ENCODE measurements around the gene CSNK2A2.

DNA sequence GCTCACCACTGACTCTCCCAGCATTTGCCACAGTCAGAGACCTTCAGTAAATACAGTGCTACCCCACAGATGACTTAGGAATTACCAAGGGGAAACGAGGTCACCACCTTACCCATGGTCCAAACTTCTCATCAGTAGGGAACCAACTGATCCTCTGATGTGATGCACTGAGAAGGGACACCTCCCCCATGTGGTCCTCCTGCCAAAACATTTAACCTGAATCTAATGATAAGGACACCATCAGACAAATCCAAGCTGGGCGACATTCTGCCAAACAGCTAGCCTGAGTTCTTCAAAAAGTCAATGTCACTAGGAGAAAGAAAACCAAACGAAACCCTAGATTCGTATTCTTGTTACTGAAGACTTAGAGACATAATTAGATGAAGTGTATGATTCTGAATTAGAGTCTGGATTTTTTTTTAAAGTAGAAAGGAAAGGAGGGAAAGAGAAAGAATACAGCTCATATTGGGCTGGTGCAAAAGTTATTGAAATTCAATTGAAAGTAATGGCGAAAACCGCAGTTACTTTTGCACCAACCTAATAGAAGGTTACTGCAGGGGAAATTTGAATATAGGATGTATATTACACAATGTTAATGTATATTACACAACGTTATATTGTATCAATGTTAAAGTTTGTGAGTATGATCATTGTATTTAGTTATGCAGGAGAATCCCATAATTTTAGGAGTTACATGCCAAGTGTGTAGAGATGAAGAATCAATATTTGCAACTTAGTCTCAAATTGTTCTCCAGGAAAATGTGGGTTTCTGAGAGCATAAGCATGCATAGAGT, 2.3 kb upstream of the CSNK2A2 start:
- TF ChIP-seq, protein P1, sequence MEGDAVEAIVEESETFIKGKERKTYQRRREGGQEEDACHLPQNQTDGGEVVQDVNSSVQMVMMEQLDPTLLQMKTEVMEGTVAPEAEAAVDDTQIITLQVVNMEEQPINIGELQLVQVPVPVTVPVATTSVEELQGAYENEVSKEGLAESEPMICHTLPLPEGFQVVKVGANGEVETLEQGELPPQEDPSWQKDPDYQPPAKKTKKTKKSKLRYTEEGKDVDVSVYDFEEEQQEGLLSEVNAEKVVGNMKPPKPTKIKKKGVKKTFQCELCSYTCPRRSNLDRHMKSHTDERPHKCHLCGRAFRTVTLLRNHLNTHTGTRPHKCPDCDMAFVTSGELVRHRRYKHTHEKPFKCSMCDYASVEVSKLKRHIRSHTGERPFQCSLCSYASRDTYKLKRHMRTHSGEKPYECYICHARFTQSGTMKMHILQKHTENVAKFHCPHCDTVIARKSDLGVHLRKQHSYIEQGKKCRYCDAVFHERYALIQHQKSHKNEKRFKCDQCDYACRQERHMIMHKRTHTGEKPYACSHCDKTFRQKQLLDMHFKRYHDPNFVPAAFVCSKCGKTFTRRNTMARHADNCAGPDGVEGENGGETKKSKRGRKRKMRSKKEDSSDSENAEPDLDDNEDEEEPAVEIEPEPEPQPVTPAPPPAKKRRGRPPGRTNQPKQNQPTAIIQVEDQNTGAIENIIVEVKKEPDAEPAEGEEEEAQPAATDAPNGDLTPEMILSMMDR (conservative IDR thresholded peaks at IDR 0.05; ENCODE audit: low read depth in 2 of 2), result no peak
- TF ChIP-seq POLR2AphosphoS5 (IDR thresholded peaks at IDR 0.05; ENCODE audit: low read depth), result no peak
- TF ChIP-seq, protein P2, sequence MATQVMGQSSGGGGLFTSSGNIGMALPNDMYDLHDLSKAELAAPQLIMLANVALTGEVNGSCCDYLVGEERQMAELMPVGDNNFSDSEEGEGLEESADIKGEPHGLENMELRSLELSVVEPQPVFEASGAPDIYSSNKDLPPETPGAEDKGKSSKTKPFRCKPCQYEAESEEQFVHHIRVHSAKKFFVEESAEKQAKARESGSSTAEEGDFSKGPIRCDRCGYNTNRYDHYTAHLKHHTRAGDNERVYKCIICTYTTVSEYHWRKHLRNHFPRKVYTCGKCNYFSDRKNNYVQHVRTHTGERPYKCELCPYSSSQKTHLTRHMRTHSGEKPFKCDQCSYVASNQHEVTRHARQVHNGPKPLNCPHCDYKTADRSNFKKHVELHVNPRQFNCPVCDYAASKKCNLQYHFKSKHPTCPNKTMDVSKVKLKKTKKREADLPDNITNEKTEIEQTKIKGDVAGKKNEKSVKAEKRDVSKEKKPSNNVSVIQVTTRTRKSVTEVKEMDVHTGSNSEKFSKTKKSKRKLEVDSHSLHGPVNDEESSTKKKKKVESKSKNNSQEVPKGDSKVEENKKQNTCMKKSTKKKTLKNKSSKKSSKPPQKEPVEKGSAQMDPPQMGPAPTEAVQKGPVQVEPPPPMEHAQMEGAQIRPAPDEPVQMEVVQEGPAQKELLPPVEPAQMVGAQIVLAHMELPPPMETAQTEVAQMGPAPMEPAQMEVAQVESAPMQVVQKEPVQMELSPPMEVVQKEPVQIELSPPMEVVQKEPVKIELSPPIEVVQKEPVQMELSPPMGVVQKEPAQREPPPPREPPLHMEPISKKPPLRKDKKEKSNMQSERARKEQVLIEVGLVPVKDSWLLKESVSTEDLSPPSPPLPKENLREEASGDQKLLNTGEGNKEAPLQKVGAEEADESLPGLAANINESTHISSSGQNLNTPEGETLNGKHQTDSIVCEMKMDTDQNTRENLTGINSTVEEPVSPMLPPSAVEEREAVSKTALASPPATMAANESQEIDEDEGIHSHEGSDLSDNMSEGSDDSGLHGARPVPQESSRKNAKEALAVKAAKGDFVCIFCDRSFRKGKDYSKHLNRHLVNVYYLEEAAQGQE (IDR thresholded peaks at IDR 0.05; ENCODE audit: unreplicated experiment), result no peak
- no peak for TF ChIP-seq EZH2 (IDR thresholded peaks at IDR 0.05; ENCODE audit: low read depth, unreplicated experiment)
- no peak for TF ChIP-seq EZH2phosphoT487 (IDR thresholded peaks at IDR 0.05; ENCODE audit: unreplicated experiment)
- TF ChIP-seq CREB1 (CRISPR knock-in tag; IDR thresholded peaks at IDR 0.05; ENCODE audit: low read depth), result no peak
- TF ChIP-seq NANOG (IDR thresholded peaks at IDR 0.05; ENCODE audit: borderline replicate concordance), result no peak
- TF ChIP-seq ZNF331 (CRISPR knock-in tag; IDR thresholded peaks at IDR 0.05; ENCODE audit: low read depth), result no peak
- TF ChIP-seq JUNB (IDR thresholded peaks at IDR 0.05; ENCODE audit: unreplicated experiment), result no peak
- TF ChIP-seq, protein P3, sequence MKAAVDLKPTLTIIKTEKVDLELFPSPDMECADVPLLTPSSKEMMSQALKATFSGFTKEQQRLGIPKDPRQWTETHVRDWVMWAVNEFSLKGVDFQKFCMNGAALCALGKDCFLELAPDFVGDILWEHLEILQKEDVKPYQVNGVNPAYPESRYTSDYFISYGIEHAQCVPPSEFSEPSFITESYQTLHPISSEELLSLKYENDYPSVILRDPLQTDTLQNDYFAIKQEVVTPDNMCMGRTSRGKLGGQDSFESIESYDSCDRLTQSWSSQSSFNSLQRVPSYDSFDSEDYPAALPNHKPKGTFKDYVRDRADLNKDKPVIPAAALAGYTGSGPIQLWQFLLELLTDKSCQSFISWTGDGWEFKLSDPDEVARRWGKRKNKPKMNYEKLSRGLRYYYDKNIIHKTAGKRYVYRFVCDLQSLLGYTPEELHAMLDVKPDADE (IDR thresholded peaks at IDR 0.05), result no peak
- no peak for TF ChIP-seq STAT1 (IDR thresholded peaks at IDR 0.05; ENCODE audit: unreplicated experiment)
